ENCODE data around the gene BBS9. TPM values are rescaled to one million over a fixed set of nuclear protein-coding genes. Genes with fewer than 3 reads are reported as not detected.

BBS9 gene
- total RNA-seq, 1 experiment from 2014 or later, result 5.7 TPM

- no peaks in the 10 kb centered on the region for H3K9me3 ChIP-seq (ENCODE audit: low read length)
- ATAC-seq, result no peak
- intact Hi-C loops (cut with micrococcal nuclease), result no loop called here
- no peaks in the 10 kb centered on the region for H3K9me2 ChIP-seq (replicated peaks; ENCODE audit: low read length)
- H3K4me1 ChIP-seq (ENCODE audit: insufficient read depth, low read length), result no peaks in the 10 kb centered on the region
- H3K27me3 ChIP-seq (ENCODE audit: low read length), result no peaks in the 10 kb centered on the region
- no TSS peak for BruUV-seq (replicated peaks)
- TF ChIP-seq CTCF (conservative IDR thresholded peaks at IDR 0.05; ENCODE audit: low read depth, low read length) (no peak), EZH2 (IDR thresholded peaks at IDR 0.05; ENCODE audit: low read length, unreplicated experiment) (no peak), EZH2phosphoT487 (IDR thresholded peaks at IDR 0.05; ENCODE audit: borderline replicate concordance, low read length) (no peak)
- no peaks in the 10 kb centered on the region for H3K36me3 ChIP-seq (ENCODE audit: low read depth, low read length)
- H3K4me3 ChIP-seq (ENCODE audit: low read length), result no peak overlapping the region
- H4K20me1 ChIP-seq (ENCODE audit: low read length), result no peaks in the 10 kb centered on the region
- DNase-seq, result no peak
- H3K27ac ChIP-seq (ENCODE audit: low read length), result no peak overlapping the region
- no peaks in the 10 kb centered on the region for H3K79me2 ChIP-seq (ENCODE audit: low read length)
- H3F3A ChIP-seq (ENCODE audit: low read length, unreplicated experiment), result no peaks in the 10 kb centered on the region
- no peak overlapping the region for H3K4me2 ChIP-seq (ENCODE audit: low read length)
- no peak overlapping the region for H2AFZ ChIP-seq (ENCODE audit: low read length)
- ChIA-PET CTCF (no interaction called here), POLR2A (ENCODE audit: unreplicated experiment) (no interaction called here)
- H3K9ac ChIP-seq (ENCODE audit: low read length), result no peak overlapping the region
Measured at GRCh38 chr7:33444511-33444910, 315.1 kb downstream of the BBS9 start.

GRCh38 chr7:33446551-33446950 is 317.2 kb downstream of the BBS9 start:
- Histone ChIP-seq H3K27ac (ENCODE audit: low read length) (no peak overlapping the region), H2AFZ (ENCODE audit: low read length) (no peak overlapping the region), H3K4me3 (ENCODE audit: low read length) (no peak overlapping the region), H3K4me2 (ENCODE audit: low read length) (no peak overlapping the region), H3K9me3 (ENCODE audit: low read length) (no peaks in the 10 kb centered on the region), H3K27me3 (ENCODE audit: low read length) (no peaks in the 10 kb centered on the region), H3F3A (ENCODE audit: low read length, unreplicated experiment) (no peaks in the 10 kb centered on the region), H3K4me1 (ENCODE audit: insufficient read depth, low read length) (no peaks in the 10 kb centered on the region), H3K9ac (ENCODE audit: low read length) (no peak overlapping the region), H3K9me2 (replicated peaks; ENCODE audit: low read length) (no peaks in the 10 kb centered on the region), H3K36me3 (ENCODE audit: low read depth, low read length) (no peaks in the 10 kb centered on the region), H3K79me2 (ENCODE audit: low read length) (no peaks in the 10 kb centered on the region), H4K20me1 (ENCODE audit: low read length) (no peaks in the 10 kb centered on the region)
- ChIA-PET CTCF (no interaction called here), POLR2A (ENCODE audit: unreplicated experiment) (no interaction called here)
- DNase-seq (no peak), ATAC-seq (no peak)
- TF ChIP-seq EZH2 (IDR thresholded peaks at IDR 0.05; ENCODE audit: low read length, unreplicated experiment) (no peak), EZH2phosphoT487 (IDR thresholded peaks at IDR 0.05; ENCODE audit: borderline replicate concordance, low read length) (no peak), CTCF (conservative IDR thresholded peaks at IDR 0.05; ENCODE audit: low read depth, low read length) (no peak)
- BruUV-seq (replicated peaks), result no TSS peak
- intact Hi-C loops (cut with micrococcal nuclease), result no loop called here

DNA sequence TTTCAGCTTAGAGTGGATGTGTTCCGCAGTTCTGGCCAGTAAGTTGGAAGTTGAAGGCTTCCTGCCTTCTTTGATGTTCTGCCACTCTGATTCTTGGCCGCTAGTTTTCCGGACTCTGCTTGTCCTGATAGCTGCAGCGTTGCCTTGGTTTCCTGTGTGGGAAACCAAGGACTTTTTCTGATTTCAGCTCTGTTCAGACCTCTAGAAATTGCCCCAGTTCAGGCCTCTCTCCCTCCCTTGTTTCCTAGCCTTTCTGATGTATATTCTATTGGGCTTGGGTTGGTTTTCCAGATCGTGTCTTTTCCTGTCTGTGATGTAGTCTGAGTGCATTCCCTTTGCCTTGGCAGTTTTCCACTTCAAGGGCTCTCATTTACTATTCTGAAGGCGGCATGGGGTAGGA is 318.7 kb downstream of the BBS9 start:
- Histone ChIP-seq H3K4me1 (ENCODE audit: insufficient read depth, low read length) (peaks cover 8% of the 10 kb centered on the region), H3K9me3 (ENCODE audit: low read length) (no peaks in the 10 kb centered on the region), H3F3A (ENCODE audit: low read length, unreplicated experiment) (no peaks in the 10 kb centered on the region), H2AFZ (ENCODE audit: low read length) (no peak overlapping the region), H3K79me2 (ENCODE audit: low read length) (no peaks in the 10 kb centered on the region), H3K4me3 (ENCODE audit: low read length) (no peak overlapping the region), H3K36me3 (ENCODE audit: low read depth, low read length) (no peaks in the 10 kb centered on the region), H3K4me2 (ENCODE audit: low read length) (no peak overlapping the region), H3K9me2 (replicated peaks; ENCODE audit: low read length) (no peaks in the 10 kb centered on the region), H4K20me1 (ENCODE audit: low read length) (no peaks in the 10 kb centered on the region), H3K27ac (ENCODE audit: low read length) (no peak overlapping the region), H3K9ac (ENCODE audit: low read length) (no peak overlapping the region), H3K27me3 (ENCODE audit: low read length) (no peaks in the 10 kb centered on the region)
- intact Hi-C loops (cut with micrococcal nuclease), result no loop called here
- ChIA-PET CTCF (no interaction called here), POLR2A (ENCODE audit: unreplicated experiment) (no interaction called here)
- DNase-seq (no peak), ATAC-seq (no peak)
- TF ChIP-seq EZH2 (IDR thresholded peaks at IDR 0.05; ENCODE audit: low read length, unreplicated experiment) (no peak), EZH2phosphoT487 (IDR thresholded peaks at IDR 0.05; ENCODE audit: borderline replicate concordance, low read length) (no peak), CTCF (conservative IDR thresholded peaks at IDR 0.05; ENCODE audit: low read depth, low read length) (no peak)
- no TSS peak for BruUV-seq (replicated peaks)
